RCC 7860 (cell line): Measurements from ENCODE around the gene ADTRP.

Experiments
- DNase-seq: peaks from one replicate; pipeline ENCODE4 v3.0.0-alpha.2; 2015; ENCODE audit warnings: low spot score
- FAIRE-seq: peaks from 2 replicates; lab custom pipeline; 2012; peaks lifted over from hg19 to GRCh38; lab: Jason Lieb, UNC

The ADTRP gene

DNA sequence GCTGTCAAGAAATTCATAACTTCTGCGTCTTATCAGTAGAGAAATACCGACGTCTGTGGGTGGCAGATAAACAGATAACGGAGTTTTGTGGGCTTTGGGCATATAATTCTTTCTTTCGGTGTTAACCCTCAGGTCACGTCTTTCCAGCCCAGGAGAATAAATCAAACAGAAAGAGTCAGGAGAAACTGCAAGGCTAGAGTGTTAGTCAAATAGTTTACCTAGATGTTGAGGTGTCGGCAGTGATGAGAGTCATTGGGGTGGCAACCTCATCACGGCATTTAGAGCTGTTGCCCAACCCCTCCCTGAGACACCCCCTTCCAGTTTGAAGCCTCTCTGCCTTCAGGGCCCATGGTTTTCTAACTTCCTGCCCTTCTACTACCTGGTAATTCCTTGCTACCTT lies 49.5 kb downstream of the ADTRP start:
- DNase-seq = no peak
- FAIRE-seq = no peak

DNA sequence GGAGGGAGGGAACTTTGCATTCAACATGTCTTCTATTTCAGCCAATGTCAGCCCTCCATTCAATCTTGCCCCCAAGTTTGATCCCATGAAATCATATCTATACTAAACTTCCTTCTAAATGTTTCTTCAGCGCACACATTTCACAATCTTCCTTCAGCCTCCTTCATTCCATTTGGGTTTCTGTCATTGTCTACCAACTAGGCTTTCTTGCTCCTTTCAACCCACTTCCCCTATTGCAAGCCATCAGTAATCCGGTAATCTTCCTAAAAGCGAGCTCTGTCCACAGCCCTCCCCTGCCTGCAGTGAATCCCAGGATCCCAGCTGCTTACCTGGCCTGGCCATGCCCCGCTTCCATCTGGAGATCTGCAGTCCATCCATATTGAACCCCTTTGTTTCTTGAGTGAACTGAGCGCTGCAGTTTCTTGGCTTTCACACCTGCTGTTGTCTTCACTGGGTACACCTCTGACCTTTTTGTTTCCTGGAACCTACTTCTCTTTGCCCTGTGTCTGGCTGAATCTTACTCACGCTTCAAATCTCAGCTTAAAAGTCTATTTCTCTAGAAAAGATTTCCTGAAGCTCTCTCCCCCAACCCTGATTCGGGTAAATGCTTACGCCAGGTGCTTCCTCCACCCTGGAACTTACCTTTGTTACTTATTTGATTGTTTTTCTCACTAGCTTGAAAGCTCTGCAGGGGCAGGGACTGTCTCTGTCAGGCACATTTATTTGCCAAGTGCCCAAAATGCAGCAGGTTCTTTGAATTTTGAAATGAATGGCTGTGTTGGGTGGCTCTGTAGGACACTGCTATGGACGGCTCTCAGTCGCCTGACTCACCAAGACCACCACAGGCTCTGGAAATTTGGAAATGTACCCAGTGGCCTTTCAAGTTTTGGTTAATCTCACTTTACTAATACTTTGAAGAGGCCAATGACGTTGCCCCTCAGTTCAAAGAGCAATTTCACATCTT lies 50.3 kb downstream of the ADTRP start:
- DNase-seq (no peak), FAIRE-seq (no peak)

DNA sequence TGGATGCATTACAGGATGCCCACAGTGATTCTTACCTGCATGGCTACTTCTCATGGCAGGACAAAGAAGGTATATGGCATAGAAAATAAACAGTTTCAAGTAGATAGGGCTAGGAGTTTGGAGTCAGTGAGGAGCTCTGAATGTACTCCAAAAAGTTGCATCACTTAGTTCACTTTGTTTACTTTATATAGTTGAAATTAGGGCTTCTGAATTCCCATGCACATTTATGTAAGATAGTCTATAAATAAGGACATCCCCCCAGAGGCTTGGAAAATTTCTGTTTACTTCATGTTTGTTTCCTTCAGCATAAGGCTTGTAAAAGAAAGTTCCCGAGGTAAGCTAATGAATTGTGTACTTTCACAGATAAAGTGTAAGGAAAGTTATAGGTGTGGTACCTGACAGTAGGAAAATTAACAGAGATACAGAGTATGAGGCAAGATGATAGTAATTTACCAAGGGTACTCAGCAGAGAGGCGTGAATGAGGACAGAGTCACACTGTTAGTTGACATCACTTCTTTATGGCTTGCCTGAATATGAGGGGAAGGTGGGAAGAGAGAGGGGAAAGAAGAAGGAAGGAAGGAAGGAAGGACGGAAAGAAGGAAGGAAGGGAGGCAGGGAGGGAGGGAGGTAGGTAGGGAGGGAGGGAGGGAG lies 51.1 kb downstream of the ADTRP start:
- DNase-seq (no peak), FAIRE-seq (no peak)

DNA sequence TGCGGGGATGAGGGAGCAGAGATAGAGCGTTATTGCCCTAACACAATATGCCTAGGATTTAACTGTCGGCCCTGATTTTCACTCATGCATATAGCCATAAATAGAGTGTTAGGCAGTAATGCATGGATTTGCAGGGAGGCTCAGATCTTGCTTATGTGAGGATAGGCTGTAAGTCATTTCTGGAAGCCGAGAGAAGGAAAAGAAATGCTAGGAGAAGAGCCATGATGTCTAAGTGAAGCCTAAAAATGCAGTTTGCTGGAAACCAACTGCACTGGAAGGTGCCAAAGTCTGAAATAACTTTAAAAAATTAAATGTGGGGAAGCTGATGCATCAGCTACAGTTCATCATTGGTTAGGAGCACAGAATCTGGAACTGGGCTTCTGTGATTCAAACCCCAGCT lies 54.3 kb downstream of the ADTRP start:
- no peak for FAIRE-seq
- no peak for DNase-seq

DNA sequence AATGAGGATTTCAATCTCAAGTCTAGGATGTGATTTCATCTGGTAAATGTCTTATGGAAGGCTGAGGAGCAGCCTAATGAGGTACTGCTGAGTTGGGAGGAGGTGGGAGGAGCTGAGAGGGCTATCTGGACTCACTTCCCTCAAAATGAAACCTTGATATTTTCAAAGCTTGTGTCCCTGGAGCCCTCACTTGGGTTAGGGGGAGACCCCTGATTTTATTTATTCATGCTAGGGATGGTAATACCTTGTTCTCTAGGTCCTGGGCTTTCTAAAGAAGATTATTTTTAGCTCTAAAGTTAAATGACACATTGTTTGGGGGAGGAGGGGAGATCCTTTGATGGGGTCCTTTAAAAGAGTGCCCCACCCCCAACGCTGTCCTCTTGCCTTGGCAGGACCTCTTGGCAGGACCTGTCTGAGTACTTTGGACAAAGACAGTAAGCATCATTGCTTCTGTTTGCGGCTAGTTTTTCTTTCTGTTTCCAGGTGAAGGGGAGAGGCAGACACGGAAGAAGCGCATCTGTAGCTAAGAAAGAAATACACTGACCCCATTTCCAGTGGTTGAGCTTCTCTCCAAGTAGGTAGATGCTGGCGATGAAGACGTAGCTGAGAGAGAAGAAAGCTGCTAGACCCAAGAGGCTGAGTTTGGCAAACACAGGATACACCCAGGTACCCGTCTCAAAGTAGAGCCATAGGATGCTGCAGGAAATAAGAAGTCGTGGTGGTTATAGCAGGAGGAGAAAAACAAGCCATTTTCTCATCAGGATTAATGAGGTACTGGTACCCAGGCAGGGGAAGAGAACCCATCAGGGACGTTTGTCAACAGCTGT lies 55.6 kb downstream of the ADTRP start:
- DNase-seq = no peak
- FAIRE-seq = no peak

DNA sequence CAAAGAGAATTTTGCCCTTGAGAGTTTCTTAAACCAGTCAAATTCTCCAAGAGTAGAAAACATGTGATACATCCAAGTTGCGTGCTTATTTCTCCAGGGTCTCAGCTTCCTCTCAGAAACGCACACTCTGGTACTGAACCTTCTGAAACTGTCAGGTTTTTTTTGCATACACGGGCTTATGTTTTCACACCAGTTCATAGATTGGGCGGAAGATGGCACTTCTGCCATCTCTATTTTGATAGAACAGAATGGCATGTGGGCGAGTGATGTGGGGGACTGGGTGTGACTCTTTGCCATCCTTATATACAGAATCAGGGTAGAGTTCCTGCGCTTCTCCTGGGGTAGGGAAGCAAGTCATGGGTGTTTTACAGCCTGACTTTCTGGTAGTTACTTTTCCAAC lies 56.4 kb downstream of the ADTRP start:
- FAIRE-seq (no peak), DNase-seq (no peak)

DNA sequence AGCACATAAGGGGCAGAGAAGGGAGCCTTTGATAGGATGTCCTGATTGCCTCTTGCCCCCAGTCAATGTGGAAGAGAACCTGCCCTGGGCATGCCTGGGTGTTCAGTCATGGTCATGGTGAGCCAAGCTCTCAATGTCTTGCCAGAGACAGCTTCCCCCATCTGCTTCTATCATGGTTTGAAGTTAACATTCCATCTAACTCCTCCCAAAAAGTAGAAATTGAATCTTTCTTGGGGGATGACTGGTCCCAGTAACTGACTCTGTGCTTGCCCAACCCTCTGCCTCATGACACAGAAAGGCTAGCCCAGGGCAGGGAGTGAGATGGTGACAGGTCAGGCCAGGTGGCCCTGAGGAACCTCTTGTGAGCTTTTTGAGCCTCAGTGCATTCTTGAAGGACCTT lies 60.1 kb downstream of the ADTRP start:
- no peak for FAIRE-seq
- DNase-seq = no peak

DNA sequence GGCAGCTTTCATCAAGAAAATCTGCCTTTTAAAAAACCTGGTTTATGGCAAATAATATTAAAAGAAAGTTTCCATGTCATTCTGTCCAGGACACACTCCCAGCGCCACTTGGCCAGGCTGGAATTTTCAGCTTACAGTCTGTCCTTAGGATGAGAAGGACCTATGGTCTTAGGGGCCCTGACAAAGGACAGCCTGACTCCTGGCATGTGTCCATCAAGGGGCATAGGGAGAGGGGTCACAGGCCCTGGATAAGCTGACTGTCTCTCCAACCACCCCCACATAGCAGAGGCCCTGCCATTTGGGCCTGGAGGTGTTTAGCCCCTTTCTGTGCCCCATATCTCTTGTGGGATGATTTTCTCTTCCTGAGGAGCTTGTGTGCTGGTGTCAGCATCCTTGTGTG lies 60.6 kb downstream of the ADTRP start:
- FAIRE-seq (no peak), DNase-seq (no peak)

DNA sequence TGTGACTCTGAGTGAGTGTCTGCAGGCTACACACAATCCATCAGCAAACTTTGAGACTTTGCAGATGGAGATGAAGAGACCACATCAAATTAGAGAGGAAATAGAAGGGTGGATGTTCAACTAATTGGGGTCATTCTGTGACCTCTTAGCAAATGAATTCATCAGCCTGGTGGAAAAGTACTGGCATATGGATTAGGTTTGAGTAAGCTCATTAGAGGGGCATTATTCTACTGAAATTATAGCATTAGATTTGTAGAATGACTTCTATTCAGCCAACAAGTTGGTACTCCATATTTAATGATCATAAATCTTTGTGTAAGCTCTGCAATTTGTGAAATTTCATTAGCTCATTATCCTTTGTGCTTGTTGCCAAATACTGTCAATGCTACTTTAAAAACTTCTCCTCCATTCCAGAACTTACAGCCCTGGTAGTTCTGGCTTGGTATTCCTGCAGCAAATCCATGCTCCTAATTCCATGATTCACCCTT lies 63.8 kb downstream of the ADTRP start:
- FAIRE-seq = no peak
- DNase-seq = no peak

DNA sequence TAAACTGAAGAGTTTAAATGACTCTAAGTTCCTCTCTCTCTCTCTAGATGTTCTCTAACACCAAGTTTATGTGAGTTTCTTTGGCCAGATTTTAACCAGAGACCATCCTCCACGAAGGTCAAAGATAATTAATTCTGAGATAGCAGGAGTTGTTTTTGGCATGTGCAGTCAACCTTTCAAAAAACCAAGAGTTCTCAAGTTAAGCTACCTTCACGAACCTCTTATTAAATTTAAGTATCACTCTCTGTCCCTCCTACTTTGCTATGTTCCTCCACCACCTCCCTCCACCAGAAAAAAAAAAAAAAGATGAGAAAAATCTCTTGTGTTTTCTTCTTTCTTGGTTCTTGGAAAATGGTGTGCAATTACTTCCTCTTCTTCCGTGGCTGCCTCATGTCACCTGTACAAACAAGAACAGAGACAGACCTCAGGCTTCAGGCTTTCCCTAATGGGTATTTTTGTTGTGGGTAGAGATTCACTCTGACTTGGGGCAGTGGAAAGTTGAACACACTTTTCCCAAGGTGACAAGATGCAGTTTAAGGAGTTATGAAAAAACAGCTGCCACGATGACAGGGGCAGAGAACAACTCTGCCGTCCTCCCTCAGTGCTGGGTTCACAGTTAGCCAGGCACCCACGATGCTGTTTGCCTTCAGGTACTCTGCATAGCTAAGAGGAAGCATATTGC lies 64.3 kb downstream of the ADTRP start:
- DNase-seq (no peak), FAIRE-seq (no peak)

DNA sequence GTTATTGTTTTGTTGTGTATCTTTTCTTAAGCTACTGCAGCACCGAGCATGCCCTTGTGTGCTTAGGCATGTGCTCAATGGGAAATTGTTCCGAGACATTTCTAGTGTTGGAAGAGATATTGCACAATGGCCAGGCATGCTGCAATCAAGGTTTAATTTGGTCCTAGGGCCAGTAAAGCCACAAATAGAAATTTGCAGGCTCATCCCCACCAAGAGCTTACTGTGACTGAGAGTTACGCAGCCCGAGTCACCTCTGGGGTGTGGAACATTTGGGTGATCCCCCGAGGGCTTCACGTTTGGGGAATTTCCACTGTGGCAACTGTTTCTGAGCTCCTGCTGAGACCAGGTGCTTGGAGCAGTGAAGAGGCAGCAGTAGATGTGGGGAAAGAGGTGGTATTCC lies 65.8 kb downstream of the ADTRP start:
- no peak for FAIRE-seq

DNA sequence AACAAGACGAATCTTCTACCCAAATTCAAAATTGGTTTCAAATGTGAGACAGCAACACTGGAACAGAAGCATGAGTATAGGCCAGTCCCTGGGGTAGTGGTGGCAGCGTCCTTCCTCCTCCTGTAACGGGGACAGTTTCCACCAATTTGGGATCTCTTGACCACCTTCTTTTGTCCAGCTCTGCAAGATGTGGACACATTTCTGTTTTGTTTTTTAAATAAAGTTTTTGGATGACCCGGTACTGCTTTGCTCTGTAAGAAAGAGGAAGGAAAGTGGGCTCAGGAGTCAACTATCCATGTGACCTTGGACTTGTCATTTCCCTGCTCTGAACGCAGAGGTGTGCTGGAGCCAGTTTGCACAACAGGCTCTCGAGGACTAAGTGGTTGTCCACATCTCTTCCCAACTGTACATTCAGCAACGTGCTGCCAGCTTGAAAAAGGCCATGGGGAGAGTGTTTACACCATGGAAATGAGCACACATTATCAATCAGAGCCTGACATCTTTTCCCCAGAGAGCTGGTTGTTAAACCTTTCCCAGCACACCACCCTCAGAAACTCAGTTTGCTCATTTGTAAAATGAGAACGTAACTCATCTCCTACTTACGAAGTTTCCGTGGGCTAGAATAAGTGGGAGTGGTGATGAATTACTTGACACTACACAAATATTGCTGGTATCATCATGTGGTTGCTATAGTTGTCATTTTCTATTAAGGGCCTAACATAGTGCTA lies 66.5 kb downstream of the ADTRP start:
- FAIRE-seq = no peak
- no peak for DNase-seq

More for the DNA sequence above, 65.8 kb downstream of the ADTRP start:
- no peak for DNase-seq

DNA sequence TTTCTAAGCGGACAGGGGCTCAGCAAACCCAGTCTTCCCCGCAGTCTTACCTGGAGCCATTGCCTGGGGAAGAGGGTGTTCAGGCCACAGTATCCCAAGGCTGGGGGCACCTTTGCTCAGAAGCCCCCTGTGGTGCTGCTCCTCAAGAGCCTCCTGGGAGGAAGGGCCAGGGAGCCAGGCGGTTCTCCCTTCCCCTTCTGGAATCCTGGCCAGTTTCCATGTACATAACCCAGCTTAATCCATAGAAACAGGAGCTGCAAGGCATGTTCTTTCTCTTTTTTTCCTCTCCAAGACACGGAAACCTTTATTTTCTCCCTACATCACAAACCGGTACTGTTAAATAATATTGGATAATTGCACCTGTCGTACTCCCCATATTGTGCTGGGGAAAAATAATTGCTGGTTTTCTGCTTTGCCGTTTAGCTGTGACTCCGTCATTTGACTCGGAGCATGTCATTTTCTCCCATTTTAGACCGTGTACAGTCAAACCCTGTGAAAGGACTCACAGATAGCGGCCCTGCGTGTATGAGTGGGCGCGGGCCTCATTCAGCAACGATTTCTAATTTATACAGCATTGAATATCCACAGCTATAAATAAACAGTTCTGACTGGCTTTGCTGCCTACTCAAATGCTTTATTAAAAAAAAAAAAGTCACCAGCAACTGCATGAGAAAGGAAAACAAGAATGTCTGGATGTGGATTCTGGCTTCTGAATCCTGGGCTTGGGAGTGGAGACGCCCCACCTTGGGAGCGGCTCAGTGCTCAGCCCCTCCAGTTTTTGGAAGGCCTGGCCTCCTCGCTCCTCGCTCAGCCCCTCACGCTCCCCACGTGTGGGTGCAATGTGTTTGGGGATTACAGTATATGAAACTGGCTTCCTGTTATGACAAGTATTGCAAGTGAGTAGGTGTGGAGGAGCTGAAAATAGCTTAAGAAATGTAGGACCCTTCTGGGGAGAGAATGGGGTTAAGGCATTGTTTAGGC lies 67.3 kb downstream of the ADTRP start:
- FAIRE-seq (no peak), DNase-seq (no peak)

DNA sequence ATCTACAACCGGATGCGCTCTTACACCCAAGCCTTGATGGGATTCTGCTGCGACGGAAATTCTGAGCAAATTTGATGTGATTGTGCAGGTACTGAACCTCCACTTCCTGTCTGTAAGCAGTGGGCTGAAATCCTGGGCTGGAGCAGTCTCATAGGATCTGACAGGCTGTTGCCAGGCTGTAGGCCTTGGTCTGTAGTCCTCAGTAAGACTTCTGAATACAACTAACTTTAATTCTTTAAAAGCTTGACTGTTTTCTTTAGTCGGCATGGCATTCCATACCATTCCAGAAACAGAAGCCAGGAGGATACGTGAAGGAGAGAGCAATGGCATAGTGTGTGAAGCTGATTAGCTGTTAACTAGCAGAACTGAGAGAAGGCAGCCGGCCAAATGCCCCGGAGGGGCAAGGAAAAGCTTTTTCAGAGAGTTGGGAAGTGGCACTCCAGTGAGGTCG lies 68.3 kb downstream of the ADTRP start:
- no peak for FAIRE-seq
- no peak for DNase-seq

DNA sequence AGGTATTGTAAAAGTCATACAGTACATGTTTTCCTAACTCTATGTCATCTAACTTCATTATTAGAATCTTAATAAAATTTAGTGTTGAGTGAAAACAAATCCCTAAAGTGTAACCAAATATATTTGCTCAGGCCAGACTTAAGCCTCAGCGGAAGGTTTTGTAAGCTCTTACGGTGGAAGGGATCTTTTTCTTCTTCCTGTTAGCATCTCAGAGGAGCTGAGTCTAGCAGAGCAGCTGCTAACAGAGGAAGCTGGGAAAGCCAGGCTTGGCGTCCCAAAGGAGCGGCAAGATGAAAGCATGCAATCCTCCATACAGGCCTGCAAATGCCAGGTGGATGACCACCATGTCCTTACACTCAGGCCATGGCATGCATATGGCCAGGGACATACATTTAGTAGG lies 72.4 kb downstream of the ADTRP start:
- no peak for FAIRE-seq
- DNase-seq = no peak

DNA sequence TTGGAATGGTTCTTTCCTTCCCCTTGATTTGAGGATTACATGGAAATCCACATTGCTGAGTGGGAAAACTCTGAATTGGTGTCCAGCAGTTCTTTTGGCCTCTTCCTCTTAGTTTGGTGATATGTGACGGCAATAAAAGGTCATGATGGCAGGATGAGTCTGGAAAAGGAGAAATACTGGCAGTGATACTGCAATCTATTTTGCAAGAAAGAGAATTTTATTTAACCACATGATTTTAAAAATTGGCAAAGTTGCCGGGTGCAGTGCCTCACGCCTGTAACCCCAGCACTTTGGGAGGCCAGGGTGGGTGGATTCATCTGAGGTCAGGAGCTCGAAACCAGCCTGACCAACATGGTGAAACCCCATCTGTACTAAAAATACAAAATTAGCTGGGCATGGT lies 73.1 kb downstream of the ADTRP start:
- FAIRE-seq (no peak), DNase-seq (no peak)

DNA sequence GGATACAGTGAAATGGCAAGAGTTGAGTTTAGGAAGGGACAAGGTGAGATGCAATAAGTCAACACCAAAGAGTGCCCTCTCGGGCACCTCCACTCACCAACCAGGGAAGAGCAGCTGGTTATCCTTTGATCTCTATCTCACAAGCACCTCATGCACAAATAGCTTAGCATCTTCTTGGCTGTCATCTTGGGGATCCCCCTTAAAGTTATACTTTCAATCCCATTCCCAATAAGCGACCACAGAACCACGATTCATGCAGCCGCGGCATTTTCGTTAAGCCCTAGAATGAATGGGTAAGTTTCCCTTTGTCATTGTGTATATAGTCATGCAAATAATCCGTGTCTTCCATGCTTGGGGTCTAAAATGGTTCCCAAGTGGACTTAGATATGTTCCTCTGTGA lies 73.5 kb downstream of the ADTRP start:
- no peak for DNase-seq
- FAIRE-seq = no peak

DNA sequence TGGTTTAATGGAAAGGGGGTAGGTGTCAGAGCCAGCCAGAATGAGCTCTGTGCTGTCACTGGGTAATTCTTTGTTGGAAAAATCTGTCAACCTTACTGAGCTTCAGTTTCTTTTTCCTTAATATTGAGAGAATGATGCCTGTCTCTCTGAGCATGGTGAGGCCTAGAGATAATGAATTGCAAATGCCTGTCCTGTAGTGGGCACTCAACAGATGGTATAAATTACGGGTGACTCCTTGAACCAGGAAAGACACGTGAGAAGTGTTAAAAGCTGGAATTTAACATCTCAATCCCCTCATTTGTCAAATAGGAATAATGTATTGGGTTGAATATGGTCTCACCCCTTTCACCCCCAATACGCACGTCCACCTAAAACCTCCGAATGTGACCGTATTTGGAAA lies 74.9 kb downstream of the ADTRP start:
- DNase-seq (no peak), FAIRE-seq (no peak)
